Measurements from ENCODE around the gene AKAP8.

GRCh38 chr19:15368798-15369593 is 10.6 kb downstream of the AKAP8 start:
- TF ChIP-seq POLR2A (IDR thresholded peaks at IDR 0.05) (no peak), CTCF (IDR thresholded peaks at IDR 0.05) (no peak), POLR2AphosphoS5 (IDR thresholded peaks at IDR 0.05) (no peak), EP300 (IDR thresholded peaks at IDR 0.05) (no peak)
